GM12878 (cell line): ENCODE data around the gene GHRL. TPM values are rescaled to one million over a fixed set of nuclear protein-coding genes. Genes with fewer than 3 reads are reported as not detected.

Experiments
- ATAC-seq: fragments of 200-7000 bp; cut with Tn5 transposase; 3 replicates; pipeline ENCODE4 v1.9.1; 2020; ENCODE audit warnings: mild to moderate bottlenecking, moderate library complexity
- BruUV-seq: library from RNA; stranded (reverse); fragments of 400-500 nt; replicated peaks from 2 replicates; lab custom pipeline; 2021; lab: Mats Ljungman, UMichigan
- CTCF ChIA-PET: fragments of 300-600 bp; sonication (Branson Sonifier 250); formaldehyde crosslinking; extraction: SDS; loops from one replicate; lab custom pipeline; 2021; ENCODE audit warnings: inconsistent platforms; lab: Yijun Ruan, JAX
- POLR2A ChIA-PET: fragments of 350-600 bp; formaldehyde crosslinking; extraction: SDS; loops from one replicate; lab custom pipeline; 2021; ENCODE audit warnings: inconsistent platforms; lab: Charles Lee
- RAD21 ChIA-PET: fragments of 300-600 bp; sonication (Branson Sonifier 250); formaldehyde crosslinking; loops from one replicate; lab custom pipeline; 2023; ENCODE audit warnings: antibody characterized with exemption; ENCODE audit not compliant: unreplicated experiment; lab: Charles Lee
- SMC1A ChIA-PET: fragments of 300-600 bp; sonication (Branson Sonifier 250); formaldehyde crosslinking; loops from one replicate; lab custom pipeline; 2023; ENCODE audit not compliant: unreplicated experiment, uncharacterized antibody; lab: Charles Lee
- DNase-seq: peaks from one replicate; pipeline ENCODE4 v3.0.0-alpha.2; 2011; ENCODE audit warnings: low read depth, low spot score
- FAIRE-seq: peaks from 3 replicates; lab custom pipeline; 2011; peaks lifted over from hg19 to GRCh38; lab: Jason Lieb, UNC
- H2AFZ ChIP-seq: 2 replicates; pipeline ENCODE4 v1.6.0; 2011; ENCODE audit warnings: low read depth, low read length, control low read depth; ENCODE audit not compliant: control insufficient read depth
- H3K27ac ChIP-seq: 2 replicates; pipeline ENCODE4 v1.5.1; 2011; ENCODE audit warnings: control low read depth; ENCODE audit not compliant: control insufficient read depth, insufficient read depth
- H3K27me3 ChIP-seq, 2 experiments: replicated peaks in 1 of 2; 2 replicates each; pipeline versions ENCODE4 v1.6.0 to v1.6.1; 2011; ENCODE audit warnings: low read length in 1 of 2; ENCODE audit not compliant: control insufficient read depth in 2 of 2, insufficient read depth in 2 of 2
- H3K36me3 ChIP-seq, 2 experiments: 2 replicates each; pipeline ENCODE4 v1.5.1; 2011; ENCODE audit warnings: low read length in 1 of 2; ENCODE audit not compliant: control insufficient read depth in 2 of 2, insufficient read depth in 2 of 2
- H3K4me1 ChIP-seq: 2 replicates; pipeline ENCODE4 v1.6.1; 2011; ENCODE audit warnings: mild to moderate bottlenecking, low read length, moderate library complexity, mixed read lengths; ENCODE audit not compliant: control insufficient read depth, insufficient read depth
- H3K4me2 ChIP-seq: 2 replicates; pipeline ENCODE4 v1.6.0; 2011; ENCODE audit warnings: control low read depth; ENCODE audit not compliant: control insufficient read depth, insufficient read depth
- H3K4me3 ChIP-seq: fragments of 200-600 bp; sonication (generic); 2 replicates; pipeline ENCODE4 v1.5.1; 2016
- H3K79me2 ChIP-seq: 2 replicates; pipeline ENCODE4 v1.6.0; 2011; ENCODE audit warnings: low read length; ENCODE audit not compliant: control insufficient read depth, insufficient read depth
- H3K9ac ChIP-seq: 2 replicates; pipeline ENCODE4 v1.8.0; 2011; ENCODE audit warnings: low read length, control low read depth, mixed read lengths; ENCODE audit not compliant: control insufficient read depth, insufficient read depth
- H3K9me3 ChIP-seq: replicated peaks from 3 replicates; pipeline ENCODE4 v1.5.1; 2011; ENCODE audit warnings: mild to moderate bottlenecking, low read length; ENCODE audit not compliant: control insufficient read depth, insufficient read depth
- H4K20me1 ChIP-seq: 2 replicates; pipeline ENCODE4 v1.6.0; 2011; ENCODE audit not compliant: control insufficient read depth, insufficient read depth
- ATF7 ChIP-seq: fragments of 450-650 bp; IDR thresholded peaks from 2 replicates; pipeline ENCODE4 v1.6.1; 2016; ENCODE audit warnings: low read depth, mild to moderate bottlenecking
- CHD1 ChIP-seq: IDR thresholded peaks from 2 replicates; pipeline ENCODE4 v1.6.1; 2012; ENCODE audit warnings: low read depth, low read length, improper control_type of control experiment
- NFYB ChIP-seq: IDR thresholded peaks from 2 replicates; pipeline ENCODE4 v1.6.1; 2011; ENCODE audit warnings: low read depth, mild to moderate bottlenecking, low read length, improper control_type of control experiment, moderate library complexity; ENCODE audit not compliant: insufficient read depth
- PAX5 ChIP-seq: IDR thresholded peaks from 2 replicates; pipeline ENCODE4 v1.6.1; 2011; ENCODE audit warnings: low read depth, low read length, borderline replicate concordance
- TBL1XR1 ChIP-seq: IDR thresholded peaks from 2 replicates; pipeline ENCODE4 v1.6.1; 2012; ENCODE audit warnings: low read depth, low read length, improper control_type of control experiment
- ZNF384 ChIP-seq: IDR thresholded peaks from 2 replicates; pipeline ENCODE4 v1.6.1; 2012; ENCODE audit warnings: low read depth, mild to moderate bottlenecking, low read length, improper control_type of control experiment, borderline replicate concordance
- ZSCAN29 ChIP-seq: fragments of 450-650 bp; IDR thresholded peaks from 2 replicates; pipeline ENCODE4 v1.6.1; 2017; ENCODE audit warnings: mild to moderate bottlenecking, moderate library complexity
- WGBS: methylation state at CpG from one replicate; pipeline ENCODE4 v1.1.6; 2016; ENCODE audit warnings: low lambda C conversion rate; ENCODE audit not compliant: insufficient replicate concordance, insufficient coverage; ENCODE audit errors: missing lambda C conversion rate; 5-methylcytosine and 5-hydroxymethylcytosine counted together
- in situ Hi-C: fragments of 300-500 bp; cut with MboI; formaldehyde crosslinking; loops from 9 replicates; pipeline ENCODE4 v1.14.3; 2018; ENCODE audit warnings: mixed read lengths
- intact Hi-C: fragments of 100-400 bp; cut with micrococcal nuclease; formaldehyde crosslinking; loops from one replicate; pipeline ENCODE4 v1.14.2; 2022; ENCODE audit not compliant: unreplicated experiment
- polyA plus RNA-seq, 11 experiments: library from polyadenylated mRNA; depleted of rRNA in 4 of 11; unstranded in 6 of 11; stranded (reverse) in 5 of 11; fragments of >200 nt; fragmentation: Nextera tagmentation in 4 of 11; fragmentation: Illumina TruSeq in 1 of 11; extraction: Ambion mirVana in 4 of 11; extraction: Trizol in 1 of 11; gene quantifications; 1 replicate in 1 of 11; 2 replicates in 10 of 11; pipeline versions ENCODE4 v1.2.1 to v1.2.3, GENCODE V29; 2011 to 2016; ENCODE audit warnings: inconsistent platforms in 2 of 11, missing spikeins in 2 of 11, low read depth in 1 of 11
- total RNA-seq, 4 experiments: library from RNA; depleted of rRNA in 3 of 4; stranded (reverse); fragments of >200 nt in 3 of 4; fragmentation: Illumina TruSeq in 1 of 4; extraction: Trizol in 1 of 4; gene quantifications; 2 replicates each; pipeline versions ENCODE4 v1.2.1 to v1.2.3, GENCODE V29; 2013 to 2021
- TF ChIP-seq, protein P1 (sequence below): fragments of 450-650 bp; IDR thresholded peaks from 2 replicates; pipeline ENCODE4 v1.6.1; 2014; ENCODE audit warnings: mild to moderate bottlenecking
- TF ChIP-seq, protein P2 (sequence below): IDR thresholded peaks from 2 replicates; pipeline ENCODE4 v1.6.1; 2012; ENCODE audit warnings: improper control_type of control experiment, low read depth, low read length; ENCODE audit not compliant: insufficient replicate concordance

GHRL gene
- total and polyA plus RNA-seq, 10 of the 15 experiments (the other 5 are each of a cell fraction or from before 2014, with no cell fraction given), result 0.35 to 2.2 (median 0.88) TPM

DNA sequence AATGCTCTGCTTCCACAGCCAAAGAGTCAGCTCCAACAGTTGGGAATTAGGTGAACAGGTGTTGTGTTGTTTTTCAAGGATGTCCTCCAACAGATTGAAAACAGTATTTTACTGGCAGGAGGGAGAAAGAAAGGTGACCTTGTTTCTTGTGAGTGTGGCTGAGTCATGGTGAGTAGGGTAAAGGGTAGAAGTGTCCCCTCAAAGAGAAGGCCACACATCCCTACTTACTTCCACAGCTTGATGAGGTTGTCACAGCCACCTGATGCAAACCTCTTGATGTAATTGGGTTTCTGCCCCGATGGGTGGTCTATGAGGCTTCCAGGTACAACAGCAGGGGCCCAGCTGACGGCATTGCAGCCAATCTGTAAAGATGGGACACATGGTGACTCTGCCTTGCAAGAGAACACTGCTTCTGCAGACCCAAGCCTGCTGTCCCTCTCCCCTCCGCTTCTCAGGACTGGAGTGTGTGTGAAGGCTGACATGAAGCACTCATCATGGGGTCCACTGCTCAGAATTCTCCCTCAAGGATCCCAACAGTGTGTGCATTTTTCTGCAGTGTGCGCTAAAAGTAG, 12.7 kb upstream of the GHRL start:
- BruUV-seq, result no TSS peak
- WGBS, result 95% methylated on average over 4 of the region's 4 CpGs
- ChIA-PET SMC1A (interaction anchor here (1.5 kb wide), 1 partner anchor 31 kb away, joined by 3 read pairs; no protein-coding TSS in a partner anchor), RAD21 (no interaction called here), CTCF (no interaction called here), POLR2A (no interaction called here)
- FAIRE-seq (no peak), DNase-seq (no peak), ATAC-seq (no peak)
- H3K36me3 ChIP-seq, result peaks cover 21 to 48% of the 10 kb centered on the region in 2 experiments
- no peaks in the 10 kb centered on the region for H3K4me1 ChIP-seq
- no peaks in the 10 kb centered on the region for H3K9me3 ChIP-seq
- intact Hi-C loops, result no loop called here
- no peak overlapping the region for H3K4me2 ChIP-seq
- H2AFZ ChIP-seq, result no peak overlapping the region
- no peak overlapping the region for H3K4me3 ChIP-seq
- no peak overlapping the region for H3K9ac ChIP-seq
- no peaks in the 10 kb centered on the region for H3K27me3 ChIP-seq
- in situ Hi-C loops, result no loop called here
- no peak overlapping the region for H3K27ac ChIP-seq
- no peak for TF ChIP-seq TBL1XR1
- no peak for TF ChIP-seq ATF7
- TF ChIP-seq ZSCAN29, result no peak
- no peak for TF ChIP-seq PAX5
- TF ChIP-seq CHD1, result no peak
- TF ChIP-seq ZNF384, result no peak
- TF ChIP-seq NFYB, result no peak
- TF ChIP-seq, protein P1, sequence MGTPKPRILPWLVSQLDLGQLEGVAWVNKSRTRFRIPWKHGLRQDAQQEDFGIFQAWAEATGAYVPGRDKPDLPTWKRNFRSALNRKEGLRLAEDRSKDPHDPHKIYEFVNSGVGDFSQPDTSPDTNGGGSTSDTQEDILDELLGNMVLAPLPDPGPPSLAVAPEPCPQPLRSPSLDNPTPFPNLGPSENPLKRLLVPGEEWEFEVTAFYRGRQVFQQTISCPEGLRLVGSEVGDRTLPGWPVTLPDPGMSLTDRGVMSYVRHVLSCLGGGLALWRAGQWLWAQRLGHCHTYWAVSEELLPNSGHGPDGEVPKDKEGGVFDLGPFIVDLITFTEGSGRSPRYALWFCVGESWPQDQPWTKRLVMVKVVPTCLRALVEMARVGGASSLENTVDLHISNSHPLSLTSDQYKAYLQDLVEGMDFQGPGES, result no peak
- TF ChIP-seq, protein P2, sequence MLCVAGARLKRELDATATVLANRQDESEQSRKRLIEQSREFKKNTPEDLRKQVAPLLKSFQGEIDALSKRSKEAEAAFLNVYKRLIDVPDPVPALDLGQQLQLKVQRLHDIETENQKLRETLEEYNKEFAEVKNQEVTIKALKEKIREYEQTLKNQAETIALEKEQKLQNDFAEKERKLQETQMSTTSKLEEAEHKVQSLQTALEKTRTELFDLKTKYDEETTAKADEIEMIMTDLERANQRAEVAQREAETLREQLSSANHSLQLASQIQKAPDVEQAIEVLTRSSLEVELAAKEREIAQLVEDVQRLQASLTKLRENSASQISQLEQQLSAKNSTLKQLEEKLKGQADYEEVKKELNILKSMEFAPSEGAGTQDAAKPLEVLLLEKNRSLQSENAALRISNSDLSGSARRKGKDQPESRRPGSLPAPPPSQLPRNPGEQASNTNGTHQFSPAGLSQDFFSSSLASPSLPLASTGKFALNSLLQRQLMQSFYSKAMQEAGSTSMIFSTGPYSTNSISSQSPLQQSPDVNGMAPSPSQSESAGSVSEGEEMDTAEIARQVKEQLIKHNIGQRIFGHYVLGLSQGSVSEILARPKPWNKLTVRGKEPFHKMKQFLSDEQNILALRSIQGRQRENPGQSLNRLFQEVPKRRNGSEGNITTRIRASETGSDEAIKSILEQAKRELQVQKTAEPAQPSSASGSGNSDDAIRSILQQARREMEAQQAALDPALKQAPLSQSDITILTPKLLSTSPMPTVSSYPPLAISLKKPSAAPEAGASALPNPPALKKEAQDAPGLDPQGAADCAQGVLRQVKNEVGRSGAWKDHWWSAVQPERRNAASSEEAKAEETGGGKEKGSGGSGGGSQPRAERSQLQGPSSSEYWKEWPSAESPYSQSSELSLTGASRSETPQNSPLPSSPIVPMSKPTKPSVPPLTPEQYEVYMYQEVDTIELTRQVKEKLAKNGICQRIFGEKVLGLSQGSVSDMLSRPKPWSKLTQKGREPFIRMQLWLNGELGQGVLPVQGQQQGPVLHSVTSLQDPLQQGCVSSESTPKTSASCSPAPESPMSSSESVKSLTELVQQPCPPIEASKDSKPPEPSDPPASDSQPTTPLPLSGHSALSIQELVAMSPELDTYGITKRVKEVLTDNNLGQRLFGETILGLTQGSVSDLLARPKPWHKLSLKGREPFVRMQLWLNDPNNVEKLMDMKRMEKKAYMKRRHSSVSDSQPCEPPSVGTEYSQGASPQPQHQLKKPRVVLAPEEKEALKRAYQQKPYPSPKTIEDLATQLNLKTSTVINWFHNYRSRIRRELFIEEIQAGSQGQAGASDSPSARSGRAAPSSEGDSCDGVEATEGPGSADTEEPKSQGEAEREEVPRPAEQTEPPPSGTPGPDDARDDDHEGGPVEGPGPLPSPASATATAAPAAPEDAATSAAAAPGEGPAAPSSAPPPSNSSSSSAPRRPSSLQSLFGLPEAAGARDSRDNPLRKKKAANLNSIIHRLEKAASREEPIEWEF, result no peak
- no peaks in the 10 kb centered on the region for H4K20me1 ChIP-seq
- no peaks in the 10 kb centered on the region for H3K79me2 ChIP-seq
